DND-41 (cell line): Measurements from ENCODE around the gene CELA2A.
A peak's percentile ranks its signal among the peaks of the same experiment; 100 is the strongest.
"Not testable (repeated sequence)": the region's sequence is repeated elsewhere in the genome, so short reads cannot be mapped to it uniquely, and the experiment has no call there.

ENCODE experiments used
- ATAC-seq: fragments of 200-7000 bp; cut with Tn5 transposase; 3 replicates; pipeline ENCODE4 v1.9.1; 2021; ENCODE audit warnings: low read depth; ENCODE audit not compliant: insufficient read depth
- DNase-seq: peaks from one replicate; pipeline ENCODE4 v3.0.0-alpha.2; 2020
- H2AFZ ChIP-seq: 2 replicates; pipeline ENCODE4 v1.6.0; 2012; ENCODE audit warnings: low read depth, low read length
- H3K27ac ChIP-seq: 2 replicates; pipeline ENCODE4 v1.5.1; 2012; ENCODE audit warnings: low read length, inconsistent platforms
- H3K27me3 ChIP-seq: fragments of 200-600 bp; sonication (generic); 2 replicates; pipeline ENCODE4 v1.6.0; 2012; ENCODE audit warnings: low read length, mild to moderate bottlenecking, inconsistent platforms; ENCODE audit not compliant: insufficient read depth, poor library complexity
- H3K36me3 ChIP-seq: 2 replicates; pipeline ENCODE4 v1.5.1; 2012; ENCODE audit warnings: low read length, inconsistent platforms; ENCODE audit not compliant: insufficient read depth
- H3K4me1 ChIP-seq: 2 replicates; pipeline ENCODE4 v1.5.1; 2012; ENCODE audit warnings: mild to moderate bottlenecking, low read length; ENCODE audit not compliant: insufficient read depth
- H3K4me2 ChIP-seq: 2 replicates; pipeline ENCODE4 v1.6.0; 2012; ENCODE audit warnings: mild to moderate bottlenecking, moderate library complexity, low read length, inconsistent platforms; ENCODE audit not compliant: insufficient read depth
- H3K4me3 ChIP-seq, 2 experiments: fragments of 200-600 bp in 1 of 2; shearing (Covaris generic) in 1 of 2; 2 replicates each; pipeline ENCODE4 v1.5.1; 2012 to 2016; ENCODE audit warnings: inconsistent platforms in 2 of 2, low read length in 2 of 2, mild to moderate bottlenecking in 2 of 2, low read depth in 1 of 2, moderate library complexity in 1 of 2
- H3K79me2 ChIP-seq: 2 replicates; pipeline ENCODE4 v1.6.0; 2012; ENCODE audit warnings: low read length, inconsistent platforms; ENCODE audit not compliant: insufficient read depth
- H3K9ac ChIP-seq: 2 replicates; pipeline ENCODE4 v1.6.0; 2012; ENCODE audit warnings: low read depth, mild to moderate bottlenecking, inconsistent platforms, low read length, moderate library complexity
- H3K9me3 ChIP-seq: 2 replicates; pipeline ENCODE4 v1.5.1; 2012; ENCODE audit warnings: low read length, moderate library complexity, mild to moderate bottlenecking, inconsistent platforms; ENCODE audit not compliant: insufficient read depth, severe bottlenecking
- H4K20me1 ChIP-seq: 2 replicates; pipeline ENCODE4 v1.6.0; 2012; ENCODE audit warnings: low read length; ENCODE audit not compliant: insufficient read depth
- EZH2 ChIP-seq: IDR thresholded peaks from 3 replicates; pipeline ENCODE4 v1.6.1; 2012; ENCODE audit warnings: borderline replicate concordance, low read depth, mild to moderate bottlenecking, moderate library complexity, low read length, inconsistent platforms; ENCODE audit not compliant: severe bottlenecking
- TF ChIP-seq, protein P1 (sequence below): IDR thresholded peaks from 2 replicates; pipeline ENCODE4 v1.5.1; 2012; ENCODE audit warnings: borderline replicate concordance, low read length, moderate library complexity, mild to moderate bottlenecking; ENCODE audit not compliant: poor library complexity, severe bottlenecking; ENCODE audit errors: extremely low read depth

The CELA2A gene

DNA sequence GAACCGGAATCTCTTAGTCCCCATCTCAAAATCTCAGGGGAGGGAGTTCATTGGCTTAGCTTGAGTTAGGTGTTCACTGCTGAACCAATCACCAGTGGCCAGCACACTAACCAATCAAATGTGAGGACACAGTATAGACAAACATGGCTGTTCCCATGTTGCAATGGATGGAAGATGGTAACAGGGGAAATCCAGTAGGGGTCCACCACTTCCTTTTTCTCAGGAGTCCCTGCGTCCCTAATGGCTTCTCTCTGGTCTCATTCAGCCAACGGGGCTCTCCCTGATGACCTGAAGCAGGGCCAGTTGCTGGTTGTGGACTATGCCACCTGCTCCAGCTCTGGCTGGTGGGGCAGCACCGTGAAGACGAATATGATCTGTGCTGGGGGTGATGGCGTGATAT, 29.1 kb downstream of the CELA2A start:
- H3K9ac ChIP-seq: no peak overlapping the region
- H3K27me3 ChIP-seq: no peaks in the 10 kb centered on the region
- TF ChIP-seq, protein P1, sequence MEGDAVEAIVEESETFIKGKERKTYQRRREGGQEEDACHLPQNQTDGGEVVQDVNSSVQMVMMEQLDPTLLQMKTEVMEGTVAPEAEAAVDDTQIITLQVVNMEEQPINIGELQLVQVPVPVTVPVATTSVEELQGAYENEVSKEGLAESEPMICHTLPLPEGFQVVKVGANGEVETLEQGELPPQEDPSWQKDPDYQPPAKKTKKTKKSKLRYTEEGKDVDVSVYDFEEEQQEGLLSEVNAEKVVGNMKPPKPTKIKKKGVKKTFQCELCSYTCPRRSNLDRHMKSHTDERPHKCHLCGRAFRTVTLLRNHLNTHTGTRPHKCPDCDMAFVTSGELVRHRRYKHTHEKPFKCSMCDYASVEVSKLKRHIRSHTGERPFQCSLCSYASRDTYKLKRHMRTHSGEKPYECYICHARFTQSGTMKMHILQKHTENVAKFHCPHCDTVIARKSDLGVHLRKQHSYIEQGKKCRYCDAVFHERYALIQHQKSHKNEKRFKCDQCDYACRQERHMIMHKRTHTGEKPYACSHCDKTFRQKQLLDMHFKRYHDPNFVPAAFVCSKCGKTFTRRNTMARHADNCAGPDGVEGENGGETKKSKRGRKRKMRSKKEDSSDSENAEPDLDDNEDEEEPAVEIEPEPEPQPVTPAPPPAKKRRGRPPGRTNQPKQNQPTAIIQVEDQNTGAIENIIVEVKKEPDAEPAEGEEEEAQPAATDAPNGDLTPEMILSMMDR: no peak
- TF ChIP-seq EZH2: no peak
- H3K27ac ChIP-seq: no peak overlapping the region
- no peaks in the 10 kb centered on the region for H3K79me2 ChIP-seq
- DNase-seq: no peak
- no peaks in the 10 kb centered on the region for H3K36me3 ChIP-seq
- H2AFZ ChIP-seq: no peak overlapping the region
- no peaks in the 10 kb centered on the region for H3K9me3 ChIP-seq
- no peak overlapping the region for H3K4me3 ChIP-seq
- H4K20me1 ChIP-seq: no peaks in the 10 kb centered on the region
- no peaks in the 10 kb centered on the region for H3K4me1 ChIP-seq
- ATAC-seq: no peak
- no peak overlapping the region for H3K4me2 ChIP-seq

DNA sequence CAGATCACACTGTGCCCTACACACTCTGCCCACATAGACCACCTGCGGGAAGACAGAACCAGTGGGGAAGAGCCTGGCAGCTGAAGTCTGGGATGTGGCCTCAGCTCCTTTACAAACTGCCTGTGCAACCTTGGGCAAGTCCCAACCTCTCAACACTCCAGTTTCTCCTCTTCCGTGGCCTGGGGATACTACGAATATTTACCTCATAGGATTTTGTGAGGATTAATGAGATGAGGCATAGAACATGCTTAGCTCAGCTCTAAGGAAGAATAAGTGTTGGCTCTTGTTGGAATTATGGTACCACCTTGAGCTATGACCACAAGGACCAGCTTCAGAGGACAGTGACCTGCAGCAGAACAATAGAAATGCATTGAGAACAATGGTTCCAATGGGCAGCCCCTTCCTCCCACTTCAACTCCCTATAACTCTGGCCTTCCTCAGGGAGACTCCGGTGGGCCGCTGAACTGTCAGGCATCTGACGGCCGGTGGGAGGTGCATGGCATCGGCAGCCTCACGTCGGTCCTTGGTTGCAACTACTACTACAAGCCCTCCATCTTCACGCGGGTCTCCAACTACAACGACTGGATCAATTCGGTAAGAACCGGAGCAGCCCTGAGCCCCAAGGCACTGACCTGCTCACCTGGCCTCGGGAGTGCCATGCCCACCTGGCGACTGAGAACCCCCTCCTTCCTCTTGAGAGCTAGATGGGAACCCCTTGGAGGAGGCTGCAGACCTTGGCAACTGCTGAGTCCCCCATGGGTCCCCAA, 30.5 kb downstream of the CELA2A start:
- not testable (repeated sequence) for H3K4me3 ChIP-seq, H3K27ac ChIP-seq, H3K9me3 ChIP-seq, ATAC-seq, H3K4me2 ChIP-seq, DNase-seq, H3K9ac ChIP-seq, H3K4me1 ChIP-seq, H4K20me1 ChIP-seq, H2AFZ ChIP-seq, H3K36me3 ChIP-seq, H3K27me3 ChIP-seq, H3K79me2 ChIP-seq

DNA sequence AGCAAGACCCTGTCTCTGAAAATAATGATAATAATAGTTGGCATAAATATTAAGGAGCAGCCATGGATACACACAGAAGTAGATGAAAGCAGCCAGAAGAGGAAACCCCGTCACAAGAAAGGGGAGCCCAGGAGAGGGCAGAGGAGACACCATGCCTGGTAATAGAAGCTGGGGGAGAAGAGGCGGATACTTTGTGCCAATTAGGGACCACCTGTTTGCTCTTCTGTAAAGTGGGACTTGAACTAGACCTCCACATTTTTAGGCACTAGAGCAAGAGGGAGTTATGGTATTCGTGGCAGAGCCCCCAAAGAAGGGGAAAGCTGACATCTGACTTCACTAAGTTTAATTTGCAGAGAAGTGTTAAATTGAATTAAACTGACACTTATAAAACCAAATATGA, 31.8 kb downstream of the CELA2A start:
- Histone ChIP-seq H3K27ac (no peak overlapping the region), H3K4me2 (no peak overlapping the region)
- ATAC-seq: no peak

DNA sequence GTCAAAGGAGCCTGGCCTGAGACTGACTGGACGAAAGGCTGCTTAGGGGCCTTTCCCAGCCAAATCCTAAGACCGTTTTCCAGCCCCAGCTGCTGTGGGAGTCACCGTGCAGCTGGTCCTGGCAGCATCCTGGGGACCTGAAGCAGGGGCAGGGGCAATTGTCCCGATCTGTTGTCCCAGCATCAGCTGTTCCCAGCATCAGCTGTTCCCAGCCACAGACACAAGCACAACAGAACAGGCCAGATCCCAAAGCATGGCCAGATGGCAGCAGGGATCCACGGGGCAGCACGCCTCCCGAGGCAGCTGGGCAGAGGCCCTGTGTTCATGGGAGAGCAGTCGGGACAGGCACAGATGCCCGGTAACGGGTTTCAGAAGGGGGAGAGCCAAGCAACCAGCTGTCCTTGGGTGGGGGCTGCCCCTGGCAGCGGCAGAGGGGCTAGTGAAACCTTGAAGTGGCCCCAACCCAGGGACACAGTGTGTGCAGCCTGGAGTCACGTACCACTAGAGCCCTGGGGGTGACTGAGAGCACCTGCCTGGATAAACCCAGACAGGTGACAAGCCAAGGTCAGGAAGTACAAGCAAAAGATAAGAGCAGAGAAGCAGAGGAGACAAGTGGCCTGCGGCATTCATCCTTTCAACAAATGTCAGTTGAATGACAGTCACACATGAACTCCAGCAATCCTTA, 32.7 kb downstream of the CELA2A start:
- no peaks in the 10 kb centered on the region for H3K4me1 ChIP-seq
- H3K9ac ChIP-seq: no peak overlapping the region
- ATAC-seq (no peak), DNase-seq (no peak)
- no peaks in the 10 kb centered on the region for H3K9me3 ChIP-seq
- H3K4me3 ChIP-seq: no peak overlapping the region
- TF ChIP-seq, protein P1: no peak
- no peaks in the 10 kb centered on the region for H3K27me3 ChIP-seq
- H3K27ac ChIP-seq: no peak overlapping the region
- H3K36me3 ChIP-seq: no peaks in the 10 kb centered on the region
- H3K79me2 ChIP-seq: no peaks in the 10 kb centered on the region
- H4K20me1 ChIP-seq: no peaks in the 10 kb centered on the region
- H2AFZ ChIP-seq: no peak overlapping the region
- no peak overlapping the region for H3K4me2 ChIP-seq

More for the DNA sequence above, 31.8 kb downstream of the CELA2A start:
- Histone ChIP-seq H3K9ac (no peak overlapping the region), H3K4me1 (no peaks in the 10 kb centered on the region), H3K9me3 (no peaks in the 10 kb centered on the region), H3K27me3 (no peaks in the 10 kb centered on the region), H2AFZ (no peak overlapping the region), H3K79me2 (no peaks in the 10 kb centered on the region), H3K4me3 (no peak overlapping the region), H4K20me1 (no peaks in the 10 kb centered on the region), H3K36me3 (no peaks in the 10 kb centered on the region)
- DNase-seq: no peak
- TF ChIP-seq, protein P1: no peak
- no peak for TF ChIP-seq EZH2

GRCh38 chr1:15491010-15491409, 34.5 kb downstream of the CELA2A start:
- H3K36me3 ChIP-seq, H3K9me3 ChIP-seq, H4K20me1 ChIP-seq, H3K79me2 ChIP-seq, H3K27me3 ChIP-seq, H2AFZ ChIP-seq, H3K4me2 ChIP-seq, H3K4me1 ChIP-seq, H3K27ac ChIP-seq, H3K4me3 ChIP-seq, H3K9ac ChIP-seq: not testable (repeated sequence)
- DNase-seq: peak; percentile 15
- peak; percentile 50; the same call in 1 of the 3 replicates for ATAC-seq
